ENCODE data around the gene LMTK2.

LMTK2 gene

GRCh38 chr7:98149116-98149692 lies 42.5 kb downstream of the LMTK2 start:
- no peak overlapping the region for H3K4me3 ChIP-seq (ENCODE audit: low read depth, low read length)
- TF ChIP-seq, protein P1, sequence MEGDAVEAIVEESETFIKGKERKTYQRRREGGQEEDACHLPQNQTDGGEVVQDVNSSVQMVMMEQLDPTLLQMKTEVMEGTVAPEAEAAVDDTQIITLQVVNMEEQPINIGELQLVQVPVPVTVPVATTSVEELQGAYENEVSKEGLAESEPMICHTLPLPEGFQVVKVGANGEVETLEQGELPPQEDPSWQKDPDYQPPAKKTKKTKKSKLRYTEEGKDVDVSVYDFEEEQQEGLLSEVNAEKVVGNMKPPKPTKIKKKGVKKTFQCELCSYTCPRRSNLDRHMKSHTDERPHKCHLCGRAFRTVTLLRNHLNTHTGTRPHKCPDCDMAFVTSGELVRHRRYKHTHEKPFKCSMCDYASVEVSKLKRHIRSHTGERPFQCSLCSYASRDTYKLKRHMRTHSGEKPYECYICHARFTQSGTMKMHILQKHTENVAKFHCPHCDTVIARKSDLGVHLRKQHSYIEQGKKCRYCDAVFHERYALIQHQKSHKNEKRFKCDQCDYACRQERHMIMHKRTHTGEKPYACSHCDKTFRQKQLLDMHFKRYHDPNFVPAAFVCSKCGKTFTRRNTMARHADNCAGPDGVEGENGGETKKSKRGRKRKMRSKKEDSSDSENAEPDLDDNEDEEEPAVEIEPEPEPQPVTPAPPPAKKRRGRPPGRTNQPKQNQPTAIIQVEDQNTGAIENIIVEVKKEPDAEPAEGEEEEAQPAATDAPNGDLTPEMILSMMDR (IDR thresholded peaks at IDR 0.05; ENCODE audit: low read depth, low read length, missing control alignments), result no peak
- no peak for DNase-seq (ENCODE audit: low read depth)

GRCh38 chr7:98151884-98152283 lies 45.2 kb downstream of the LMTK2 start:
- no peak overlapping the region for H3K4me3 ChIP-seq (ENCODE audit: low read depth, low read length)
- no peak for DNase-seq (ENCODE audit: low read depth)
- TF ChIP-seq, protein P1 (IDR thresholded peaks at IDR 0.05; ENCODE audit: low read depth, low read length, missing control alignments), result no peak

GRCh38 chr7:98156700-98157099 lies 50.0 kb downstream of the LMTK2 start:
- TF ChIP-seq, protein P1 (IDR thresholded peaks at IDR 0.05; ENCODE audit: low read depth, low read length, missing control alignments), result no peak
- DNase-seq (ENCODE audit: low read depth), result no peak
- H3K4me3 ChIP-seq (ENCODE audit: low read depth, low read length), result no peak overlapping the region

DNA sequence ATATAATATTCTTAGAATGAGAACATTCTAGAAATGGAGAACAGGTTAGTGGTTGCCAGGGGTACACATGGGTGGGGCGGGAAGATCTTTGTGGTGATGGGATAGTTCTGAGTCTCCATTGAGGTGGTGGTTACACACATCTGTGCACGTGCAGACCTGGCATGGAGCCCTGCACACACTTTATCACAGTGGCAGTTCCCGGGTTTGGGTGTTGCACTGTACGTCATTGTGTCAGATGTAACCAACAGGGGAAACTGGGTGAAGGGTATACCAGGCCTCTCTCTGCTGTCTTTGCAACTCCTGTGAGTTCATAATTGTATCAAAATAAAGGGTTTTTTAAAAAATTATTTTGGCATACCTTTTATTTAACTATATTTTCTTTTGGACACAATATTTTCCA lies 51.1 kb downstream of the LMTK2 start:
- TF ChIP-seq, protein P1 (IDR thresholded peaks at IDR 0.05; ENCODE audit: low read depth, low read length, missing control alignments), result no peak
- no peak overlapping the region for H3K4me3 ChIP-seq (ENCODE audit: low read depth, low read length)

DNA sequence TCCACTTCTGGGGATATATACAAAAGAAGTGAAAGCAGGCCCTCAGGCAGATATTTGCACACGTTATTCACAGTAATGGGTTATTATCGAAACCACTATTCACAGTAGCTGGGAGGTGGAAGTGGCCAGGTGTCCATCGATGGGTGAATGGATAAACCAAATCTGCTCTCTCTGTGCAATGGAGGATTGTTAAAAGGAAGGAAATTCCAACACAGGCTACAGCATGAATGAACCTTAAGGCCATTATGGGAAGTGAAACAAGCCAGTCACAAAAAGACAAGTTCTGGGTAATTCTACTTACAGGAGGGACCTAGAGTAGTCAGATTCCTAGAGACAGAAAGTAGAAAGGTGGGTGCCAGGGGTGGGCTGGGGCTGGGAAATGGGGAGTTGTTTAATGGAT lies 56.1 kb downstream of the LMTK2 start:
- H3K4me3 ChIP-seq (ENCODE audit: low read depth, low read length), result no peak overlapping the region
- no peak for DNase-seq (ENCODE audit: low read depth)
- TF ChIP-seq, protein P1 (IDR thresholded peaks at IDR 0.05; ENCODE audit: low read depth, low read length, missing control alignments), result no peak

More for the DNA sequence above, 51.1 kb downstream of the LMTK2 start:
- DNase-seq (ENCODE audit: low read depth), result no peak

DNA sequence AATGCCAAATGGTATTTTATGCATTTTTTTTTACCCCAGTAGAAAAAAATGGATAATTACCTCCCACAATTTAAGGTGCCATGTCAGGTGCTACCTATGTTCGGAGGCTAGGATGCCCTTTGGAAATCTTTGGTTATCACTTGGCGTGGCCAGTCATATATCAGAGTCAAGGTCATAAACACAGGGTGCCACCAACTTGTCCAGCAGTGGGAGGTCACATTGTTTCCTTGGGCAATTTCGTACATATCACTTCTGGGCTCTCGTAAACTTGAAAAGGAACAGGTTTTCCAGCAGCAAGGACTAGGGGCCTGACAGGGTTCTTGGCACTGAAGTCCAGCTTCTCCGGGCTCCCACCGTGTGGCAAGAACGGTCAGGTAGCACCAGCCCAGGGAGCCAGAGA lies 56.6 kb downstream of the LMTK2 start:
- DNase-seq (ENCODE audit: low read depth), result no peak
- no peak overlapping the region for H3K4me3 ChIP-seq (ENCODE audit: low read depth, low read length)
- TF ChIP-seq, protein P1 (IDR thresholded peaks at IDR 0.05; ENCODE audit: low read depth, low read length, missing control alignments), result no peak
